ENCODE results near the gene WDR91.
"Not testable (repeated sequence)": the region's sequence is repeated elsewhere in the genome, so short reads cannot be mapped to it uniquely, and the experiment has no call there.

The WDR91 gene

GRCh38 chr7:135178364-135178763, 33.0 kb downstream of the WDR91 start:
- DNase-seq, result no peak

DNA sequence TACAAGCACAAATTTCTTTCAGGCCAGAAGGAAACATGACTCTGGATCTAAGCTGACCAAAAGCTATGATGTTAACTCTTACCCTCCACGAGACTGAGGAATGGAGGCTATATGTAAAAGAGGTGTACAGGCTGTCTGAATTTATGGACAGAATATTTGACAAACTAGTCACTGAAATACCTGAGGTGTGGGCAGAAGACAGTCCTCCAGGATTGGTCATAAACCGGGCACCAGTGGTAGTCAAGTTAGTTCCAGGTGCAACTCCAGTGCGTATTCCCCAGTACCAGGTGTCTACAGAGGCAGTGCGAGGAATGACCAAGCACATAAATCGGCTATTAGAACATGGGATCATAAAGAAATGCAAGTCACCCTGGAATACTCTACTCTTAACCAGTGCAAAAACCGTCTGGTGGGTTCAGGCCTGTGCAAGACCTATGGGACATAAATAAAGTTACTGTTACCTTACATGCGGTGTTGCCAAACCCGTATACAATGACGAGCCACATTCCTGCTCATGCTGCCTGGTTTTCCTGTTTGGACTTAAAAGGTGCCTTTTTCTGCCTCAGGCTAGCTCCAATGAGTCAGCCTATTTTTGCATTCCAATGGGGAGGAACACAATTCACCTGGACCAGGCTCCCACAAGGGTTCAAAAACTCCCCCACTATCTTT, 34.2 kb downstream of the WDR91 start:
- DNase-seq, result no peak

DNA sequence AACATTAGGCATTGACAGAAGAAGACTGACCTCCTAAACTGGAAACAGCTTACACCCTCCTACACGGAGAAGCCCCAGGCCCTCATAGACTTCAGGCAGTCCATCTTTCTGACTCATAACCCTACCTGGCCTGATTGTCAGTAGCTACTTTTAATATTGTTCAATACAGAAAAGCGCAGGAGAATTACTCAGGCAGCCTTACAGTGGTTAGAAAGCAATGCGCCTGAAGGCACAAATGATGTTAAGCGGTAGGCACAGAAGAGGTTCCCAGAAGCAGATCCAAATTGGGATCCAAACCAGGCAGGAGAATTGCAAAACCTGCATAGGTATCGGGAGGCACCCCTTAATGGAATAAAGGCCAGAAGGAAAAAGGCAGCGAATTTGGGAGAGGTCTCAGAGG, 35.4 kb downstream of the WDR91 start:
- no peak for DNase-seq

GRCh38 chr7:135174941-135175340, 36.4 kb downstream of the WDR91 start:
- DNase-seq, result no peak

- not testable (repeated sequence) for DNase-seq
Measured at GRCh38 chr7:135173916-135174315, 37.4 kb downstream of the WDR91 start.

GRCh38 chr7:135171581-135172291, 39.6 kb downstream of the WDR91 start:
- not testable (repeated sequence) for DNase-seq

GRCh38 chr7:135170998-135171481, 40.3 kb downstream of the WDR91 start:
- not testable (repeated sequence) for DNase-seq

GRCh38 chr7:135170274-135170997, 40.9 kb downstream of the WDR91 start, which contains the start of gene CYREN:
TSS of gene CYREN (minus strand) at chr7:135170707. CDS start at chr7:135168922, 1,785 bp downstream.
- peak; percentile 80 for DNase-seq

DNA sequence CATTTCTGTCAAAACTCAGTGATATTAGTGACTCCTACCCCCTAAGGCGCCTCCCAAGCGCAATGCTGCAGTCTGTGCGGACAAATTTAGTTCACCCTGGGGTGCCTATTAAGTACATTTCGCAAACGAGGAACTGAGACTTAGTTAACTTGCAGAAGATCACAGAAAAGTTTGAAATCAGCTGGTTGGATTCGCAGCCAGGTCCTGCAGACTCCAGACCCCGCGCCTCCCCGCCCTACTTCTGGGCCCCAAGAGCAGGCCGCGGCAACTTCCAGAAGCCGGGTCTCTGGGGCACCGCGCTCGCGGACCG, 41.4 kb downstream of the WDR91 start:
- no peak for DNase-seq

DNA sequence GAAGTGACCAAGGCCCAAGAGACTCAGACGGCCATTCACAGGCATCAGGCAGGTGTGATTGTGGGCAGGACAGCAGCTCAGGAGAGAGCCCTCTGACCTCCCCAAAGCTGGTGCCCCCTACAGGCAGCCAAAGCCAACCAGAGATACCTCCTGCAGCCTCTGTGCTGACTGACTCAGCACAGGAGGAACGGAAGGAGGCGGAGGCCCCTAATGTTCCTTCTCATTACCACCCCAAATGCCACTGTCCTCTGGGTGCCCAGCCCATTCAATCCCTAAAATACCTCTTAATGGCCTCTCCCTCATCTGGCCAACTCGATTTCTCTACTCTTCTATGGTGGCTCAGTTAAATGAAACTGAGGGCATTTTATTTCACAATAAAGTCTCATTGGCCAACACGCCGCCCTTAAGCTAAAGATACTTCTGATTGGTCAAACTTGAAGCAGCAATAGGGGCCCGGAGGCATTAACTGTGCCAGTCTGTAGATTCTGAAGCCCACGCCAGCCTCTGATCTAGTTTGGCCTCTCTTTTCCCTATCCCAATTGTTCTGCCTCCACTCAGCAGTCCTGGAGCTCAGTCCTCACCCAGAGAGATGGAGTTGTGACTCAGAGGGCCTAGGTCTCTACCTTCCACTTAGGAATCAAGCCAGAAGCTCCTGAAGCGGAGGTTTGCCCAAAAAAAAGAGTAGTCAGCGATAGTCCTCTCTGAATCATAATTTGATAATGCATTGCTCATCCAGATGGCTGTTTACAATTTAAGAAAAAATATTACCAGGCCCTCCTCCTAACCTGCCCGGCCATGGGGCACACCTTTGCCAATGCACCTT, 42.0 kb downstream of the WDR91 start:
- DNase-seq, result peak; percentile 52

- DNase-seq, result no peak
Measured at GRCh38 chr7:135168489-135169140, 42.7 kb downstream of the WDR91 start.

DNA sequence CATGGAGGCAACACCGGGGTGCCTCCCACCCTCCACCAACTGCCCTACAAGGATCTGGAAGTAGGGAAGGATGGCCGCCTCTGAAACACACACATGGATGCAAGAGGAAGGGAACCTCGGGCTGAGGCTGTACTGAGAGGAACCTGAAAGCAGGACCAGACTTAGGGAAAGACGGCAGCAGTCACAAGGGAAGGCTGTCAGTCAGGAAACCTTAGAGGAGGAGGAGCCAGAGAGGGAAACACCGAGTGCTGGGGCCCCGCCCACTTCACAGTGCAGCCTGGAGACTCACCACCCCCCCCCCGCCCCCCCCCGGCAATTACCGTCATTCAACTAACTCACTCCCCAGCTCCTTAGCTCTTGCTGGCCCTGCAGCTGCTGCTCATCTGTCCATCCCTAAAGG, 43.3 kb downstream of the WDR91 start:
- no peak for DNase-seq

- no peak for DNase-seq
Measured at GRCh38 chr7:135167365-135167917, 43.9 kb downstream of the WDR91 start.

DNA sequence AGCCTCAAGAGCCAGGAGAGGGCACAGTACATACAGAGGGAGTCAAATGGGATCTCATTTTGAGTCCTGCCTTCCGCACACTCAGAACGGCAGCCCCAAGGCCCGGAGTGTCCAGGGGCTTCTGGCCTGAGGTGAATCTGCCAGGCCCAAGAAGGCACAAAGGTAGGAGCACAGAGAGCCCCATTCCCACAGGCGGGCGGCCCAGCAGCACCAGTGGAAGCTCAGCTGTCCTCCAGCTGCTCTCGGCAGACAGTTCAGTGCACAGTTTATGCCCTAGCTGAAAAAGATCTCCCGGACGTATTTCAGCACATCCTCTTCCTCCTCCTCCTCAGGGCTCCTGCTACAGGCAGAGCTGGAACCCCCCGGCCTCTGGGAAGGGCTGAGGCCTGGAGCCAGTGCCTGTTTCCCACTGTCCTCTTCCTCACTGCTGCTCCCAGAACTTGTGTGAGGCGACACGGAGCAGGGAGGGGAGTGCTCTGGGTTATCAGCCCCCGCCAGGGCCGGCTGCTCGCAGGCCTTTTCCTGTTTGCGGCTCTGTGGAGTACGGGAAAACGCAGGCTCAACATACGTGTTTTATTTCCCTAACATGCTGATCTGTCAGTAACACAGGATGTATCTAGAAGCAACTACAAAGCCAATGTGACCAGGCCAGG, 44.9 kb downstream of the WDR91 start:
- no peak for DNase-seq

GRCh38 chr7:135165862-135166261, 45.5 kb downstream of the WDR91 start:
- DNase-seq, result no peak

GRCh38 chr7:135164357-135165061, 46.8 kb downstream of the WDR91 start:
- no peak for DNase-seq

DNA sequence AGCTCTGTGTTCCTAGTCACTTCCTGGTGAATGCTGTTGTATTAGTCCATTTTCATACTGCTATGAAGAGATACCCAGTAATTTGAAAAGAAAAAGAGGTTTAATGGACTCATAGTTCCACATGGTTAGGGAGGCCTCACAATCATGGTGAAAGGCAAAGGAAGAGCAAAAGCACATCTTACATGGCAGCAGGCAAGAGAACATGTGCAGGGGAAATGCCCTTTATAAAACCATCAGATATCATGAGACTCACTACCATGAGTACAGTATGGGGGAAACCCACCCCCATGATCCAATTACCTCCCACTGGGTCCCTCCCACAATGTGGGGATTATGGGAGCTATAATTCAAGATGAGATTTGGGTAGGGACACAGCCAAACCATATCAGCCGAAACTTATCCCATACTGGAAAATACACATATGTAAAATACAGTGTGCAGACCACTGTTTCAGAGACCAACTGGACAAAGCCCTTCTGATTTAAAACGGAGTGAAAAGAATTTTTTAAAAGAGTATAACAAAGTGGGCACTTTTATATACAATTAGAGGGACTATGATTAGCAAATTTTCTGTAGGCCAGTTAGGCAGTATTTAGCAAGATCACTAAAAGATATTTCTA, 48.8 kb downstream of the WDR91 start:
- DNase-seq, result no peak

GRCh38 chr7:135161669-135162068, 49.7 kb downstream of the WDR91 start:
- DNase-seq, result no peak

DNA sequence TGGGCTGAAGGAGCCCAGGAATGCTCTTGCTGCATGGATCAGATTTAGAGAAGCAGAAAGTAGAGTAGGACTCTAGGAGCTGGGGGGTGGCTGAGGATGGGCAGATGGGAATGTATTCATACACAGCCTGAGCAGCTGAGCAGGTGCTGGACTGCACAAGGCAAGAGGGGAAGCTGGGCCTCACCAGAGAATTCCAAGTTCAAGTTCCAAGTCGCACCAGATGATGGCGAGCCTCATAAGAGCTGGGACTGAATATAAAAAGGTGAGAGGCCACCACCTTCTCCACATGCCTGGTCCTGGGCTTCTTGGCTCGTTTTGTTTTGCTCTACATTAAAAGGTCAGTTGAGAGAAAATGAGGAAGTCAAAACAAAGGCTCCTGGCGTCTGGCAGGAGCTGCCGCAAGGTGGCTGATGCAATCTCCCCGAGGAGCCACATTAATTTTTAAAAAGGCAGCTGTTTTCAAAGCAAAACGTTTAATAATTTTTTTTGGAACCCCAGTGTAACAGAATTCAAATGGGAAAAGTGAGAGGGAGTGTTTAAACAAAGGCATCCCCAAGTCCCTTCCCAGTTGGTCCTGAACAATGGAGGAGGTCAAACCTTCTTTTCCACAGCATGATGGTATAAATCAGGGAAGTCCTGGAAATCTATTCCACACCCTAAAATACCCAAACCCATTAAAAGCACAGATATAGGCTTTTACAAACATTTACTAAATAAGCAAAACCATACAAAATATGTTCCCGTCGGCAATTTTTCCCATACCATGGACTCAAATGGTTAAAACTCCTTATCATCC, 50.3 kb downstream of the WDR91 start:
- no peak for DNase-seq
